Inflammatory macrophage treated with lipopolysaccharide for 1 hour (primary cell): ENCODE data around the gene BTBD16.

Source experiments
- DNase-seq, 2 donors: peaks; one replicate each; pipeline ENCODE4 v3.0.0-alpha.2; 2020 to 2022

BTBD16 gene

GRCh38 chr10:122323941-122324675 is 53.0 kb downstream of the BTBD16 start:
- DNase-seq = peak; percentile 38 to 40

DNA sequence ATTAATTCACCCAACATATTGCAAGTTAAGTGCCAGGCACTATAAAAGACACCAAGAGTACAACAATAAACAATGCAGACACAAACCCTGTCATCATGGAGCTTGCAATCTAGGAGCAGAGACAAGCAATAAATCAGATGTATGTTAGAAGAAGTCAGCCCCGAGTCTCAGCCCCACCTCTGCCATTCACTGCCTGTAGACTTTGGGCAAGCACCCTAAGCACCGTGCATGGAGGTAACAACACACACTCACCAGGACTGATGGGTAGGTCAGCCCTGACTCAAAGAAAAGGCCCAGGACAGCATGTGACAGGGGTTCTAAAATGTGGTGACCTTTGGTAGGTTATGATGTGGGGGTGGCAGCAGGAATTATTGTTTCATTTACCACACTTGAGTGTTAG is 54.1 kb downstream of the BTBD16 start:
- no peak for DNase-seq

DNA sequence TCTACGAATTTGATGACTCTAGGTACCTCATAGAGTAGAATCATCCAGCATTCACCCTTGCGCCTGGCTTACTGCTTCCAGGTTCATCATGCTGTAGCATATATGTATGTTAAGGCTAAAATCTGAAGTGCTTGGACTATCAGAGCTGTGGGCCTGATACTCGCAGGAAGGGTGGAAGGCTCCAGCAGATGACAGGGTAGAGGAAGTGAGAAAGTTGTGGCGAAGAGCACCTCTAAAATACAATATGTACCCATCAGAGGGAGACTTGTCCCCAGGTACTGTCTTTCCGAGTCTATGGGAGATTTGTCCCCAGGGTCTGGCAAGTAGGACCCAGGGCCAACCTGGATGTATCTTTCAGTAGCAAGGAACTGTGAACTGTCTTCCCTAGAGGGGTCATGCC is 55.3 kb downstream of the BTBD16 start:
- no peak for DNase-seq

GRCh38 chr10:122326806-122327205 is 55.7 kb downstream of the BTBD16 start:
- DNase-seq = no peak

DNA sequence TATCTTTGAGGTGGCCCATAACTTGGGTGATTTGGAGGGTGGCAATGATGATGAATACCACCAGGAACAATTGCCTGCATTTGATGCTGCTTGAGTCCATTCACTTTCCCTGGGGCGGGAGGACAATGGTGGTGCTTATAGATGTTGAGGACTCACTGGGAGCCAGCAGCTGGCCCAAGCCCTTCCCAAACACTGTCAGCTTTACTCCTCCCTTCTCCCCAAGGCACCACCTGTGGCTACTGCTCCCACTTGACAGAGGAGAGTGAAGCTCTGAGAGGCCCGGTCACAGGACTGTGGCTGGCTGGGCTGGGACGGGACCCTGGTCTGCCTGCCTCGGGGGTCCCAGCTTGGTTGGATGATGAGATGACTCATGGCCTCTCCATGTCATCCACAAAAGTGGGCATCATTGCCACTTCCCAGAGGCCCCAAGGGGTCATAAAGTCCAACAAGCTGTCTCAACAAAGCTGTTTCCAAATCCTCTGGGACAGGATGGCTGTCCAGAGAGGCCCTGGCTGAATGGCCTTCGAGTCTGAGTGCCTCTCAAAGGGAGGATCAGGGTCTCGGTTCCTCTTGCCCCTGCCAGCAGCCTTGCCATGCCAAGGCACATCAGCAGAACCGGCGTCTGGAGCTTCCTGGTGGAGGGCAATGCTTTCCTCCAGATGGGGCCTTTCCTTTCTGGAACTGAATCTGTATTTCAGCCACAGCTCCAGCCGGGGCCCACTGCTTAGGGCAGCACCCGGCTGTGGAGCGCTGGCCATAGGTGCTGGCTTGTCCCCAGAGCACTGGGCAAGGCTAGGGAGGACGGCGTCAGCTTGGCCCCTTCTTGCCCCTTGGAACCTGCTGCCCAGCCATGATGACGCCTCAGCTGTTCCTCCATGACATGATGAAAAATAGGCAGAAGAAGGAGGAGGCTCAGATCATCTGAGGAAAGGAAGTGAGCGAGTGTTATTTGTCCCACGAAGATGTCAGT is 56.4 kb downstream of the BTBD16 start:
- DNase-seq = no peak

DNA sequence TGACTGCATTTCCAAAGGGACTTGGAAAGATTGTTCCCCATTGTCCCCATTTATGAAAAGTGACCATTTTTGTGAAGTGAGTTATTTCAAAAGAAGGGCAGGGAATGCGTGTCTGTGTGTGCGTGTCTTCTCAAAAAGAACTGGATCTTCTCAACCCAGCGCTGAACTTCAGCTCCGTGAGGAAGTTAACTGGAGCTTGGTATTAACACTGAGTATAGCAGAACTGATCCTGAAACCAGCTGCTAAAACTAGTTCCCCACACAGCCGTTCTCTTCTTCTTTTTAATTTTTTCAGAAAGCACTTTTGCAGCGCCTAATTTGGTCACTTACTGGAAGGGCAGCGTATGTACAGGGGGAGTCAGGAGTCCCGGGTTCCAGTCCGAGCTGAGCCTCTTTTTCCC is 57.6 kb downstream of the BTBD16 start:
- peak; percentile 7 to 33 for DNase-seq

GRCh38 chr10:122329416-122329815 is 58.3 kb downstream of the BTBD16 start:
- no peak for DNase-seq

DNA sequence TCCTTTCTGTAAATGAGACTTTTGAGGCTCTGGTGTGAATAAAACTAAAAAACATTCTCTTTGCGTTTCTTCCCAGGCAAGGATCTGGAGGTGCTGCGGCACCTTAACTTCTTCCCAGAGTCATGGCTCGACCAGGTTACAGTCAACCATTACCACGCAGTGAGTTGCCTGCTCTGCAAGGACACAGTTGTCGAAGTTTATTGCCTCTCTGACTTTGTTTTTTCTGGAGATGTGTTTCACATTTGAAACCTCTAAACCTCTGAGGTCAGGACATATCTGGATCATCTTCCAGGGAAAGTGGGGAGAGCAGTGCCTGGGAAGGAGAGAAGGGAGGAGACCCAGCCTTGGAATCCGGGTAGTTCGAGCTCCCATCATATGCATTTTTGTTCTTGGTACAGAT is 60.0 kb downstream of the BTBD16 start:
- no peak for DNase-seq

- no peak for DNase-seq
Observed at GRCh38 chr10:122331615-122332446, 60.7 kb downstream of the BTBD16 start.

GRCh38 chr10:122333037-122333436 is 61.9 kb downstream of the BTBD16 start:
- peak; percentile 2 to 30 for DNase-seq

GRCh38 chr10:122336332-122336731 is 65.2 kb downstream of the BTBD16 start:
- DNase-seq = no peak

DNA sequence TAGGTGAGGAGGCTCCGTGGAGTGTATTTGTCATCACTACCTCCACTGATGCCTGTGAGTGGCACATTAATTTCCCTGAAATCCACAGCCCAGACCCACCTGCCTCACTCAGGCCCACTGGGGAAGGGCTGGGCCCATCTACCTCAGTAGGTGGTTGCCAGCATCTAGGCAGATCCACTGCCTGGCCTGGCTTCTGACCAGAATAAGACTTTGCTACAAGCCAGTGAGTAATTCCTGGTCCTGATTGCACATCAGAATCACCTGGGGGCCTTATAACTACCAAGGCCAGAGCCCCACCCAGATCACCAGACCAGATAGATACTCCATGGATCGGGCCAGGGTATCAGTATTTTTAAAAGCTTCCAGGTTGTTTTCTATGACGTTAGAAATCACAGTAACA is 65.9 kb downstream of the BTBD16 start:
- DNase-seq = no peak

- DNase-seq = no peak
Observed at GRCh38 chr10:122338609-122339441, 67.7 kb downstream of the BTBD16 start.

DNA sequence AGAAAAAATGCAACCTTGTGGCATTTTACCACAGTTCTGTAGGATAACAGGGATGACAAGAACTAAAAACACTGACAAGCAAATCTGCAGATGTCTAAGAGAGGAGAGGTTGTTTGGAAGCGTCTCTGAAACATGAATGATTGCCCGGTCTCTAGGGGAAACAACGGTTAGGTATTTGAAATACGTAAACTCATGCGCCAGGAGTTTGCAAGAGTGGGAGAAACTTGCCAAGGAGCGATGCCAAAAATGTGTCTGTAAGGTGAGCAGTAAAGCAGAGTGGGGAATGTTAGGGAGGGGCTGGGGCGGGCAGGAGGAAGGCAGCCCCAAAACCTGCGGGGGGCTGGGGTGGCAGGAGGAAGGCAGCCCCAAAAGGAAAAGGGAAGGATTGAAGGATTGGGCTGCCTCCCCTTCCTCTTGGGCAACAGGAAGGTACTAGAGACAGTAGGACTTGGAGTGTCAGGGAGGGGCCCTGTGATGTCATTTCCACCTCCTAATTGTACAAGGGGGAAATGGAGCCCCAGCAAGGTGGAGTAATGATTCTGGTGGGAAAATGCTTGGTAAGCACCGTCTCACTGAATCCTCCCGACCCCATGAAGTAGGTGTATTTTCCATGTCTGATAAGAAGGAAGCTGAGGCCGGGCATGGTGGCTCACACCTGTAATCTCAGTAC is 70.2 kb downstream of the BTBD16 start:
- DNase-seq = no peak

- DNase-seq = peak; percentile 24 to 81
Observed at GRCh38 chr10:122342293-122343134, 71.4 kb downstream of the BTBD16 start.

- DNase-seq = no peak
Observed at GRCh38 chr10:122343135-122343800, 72.2 kb downstream of the BTBD16 start.

GRCh38 chr10:122343936-122344335 is 72.8 kb downstream of the BTBD16 start:
- no peak for DNase-seq

DNA sequence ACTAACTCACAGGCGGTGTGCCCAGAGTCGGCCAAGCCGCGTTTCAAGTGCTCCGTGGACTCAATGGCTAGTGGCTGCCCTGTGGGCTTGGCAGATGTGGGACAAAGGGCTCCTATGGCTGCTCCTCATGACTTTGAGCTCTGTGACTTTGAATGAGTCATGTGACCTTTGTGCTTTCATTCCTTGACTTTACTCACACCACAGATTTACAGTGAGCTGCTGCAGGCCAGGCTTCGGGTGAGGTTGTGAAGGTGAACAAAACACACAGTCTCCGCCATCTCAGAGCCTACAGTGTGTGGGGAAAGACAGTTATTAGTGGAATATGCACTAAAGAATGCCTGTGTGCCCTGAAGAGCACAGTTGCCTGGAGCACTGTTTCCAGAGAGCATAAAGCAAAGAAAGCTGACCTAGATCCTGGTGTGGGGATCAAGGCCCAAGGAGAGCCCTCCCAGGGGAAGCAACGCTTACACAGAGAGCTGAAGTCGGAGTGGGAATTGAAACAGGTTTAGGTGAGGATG is 73.7 kb downstream of the BTBD16 start:
- no peak for DNase-seq

DNA sequence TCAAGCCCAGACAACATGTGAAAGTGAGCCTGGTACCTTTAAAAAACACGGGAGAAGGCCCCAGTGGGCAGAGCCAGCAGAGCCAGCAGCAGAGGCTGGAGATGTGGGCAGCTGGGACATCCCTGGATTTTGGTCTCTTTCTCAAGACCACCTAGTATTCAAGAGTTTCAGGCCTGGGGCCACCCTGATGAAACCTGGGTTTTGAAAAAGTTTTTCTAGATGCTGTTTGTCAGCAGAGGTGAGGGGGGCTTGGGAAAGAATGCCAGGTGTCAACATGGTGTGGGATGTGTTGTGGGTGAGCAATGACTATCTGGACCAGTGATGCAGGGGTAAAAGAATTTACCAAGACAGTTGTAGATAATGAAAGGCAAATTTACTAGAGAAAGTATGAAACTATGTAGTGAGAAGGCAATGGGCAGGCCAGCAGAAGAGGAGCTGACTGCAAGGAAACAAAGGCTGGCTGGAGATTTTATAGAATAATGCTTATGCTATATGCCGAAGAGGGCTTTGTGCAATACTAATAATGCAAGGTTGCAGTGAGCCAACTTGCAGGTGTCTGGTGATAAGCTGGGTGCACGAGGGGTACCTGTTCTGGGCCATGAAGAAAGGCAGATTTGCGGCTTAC is 75.3 kb downstream of the BTBD16 start:
- DNase-seq = no peak
